ENCODE data around the gene IMP3. TPM values are rescaled to one million over a fixed set of nuclear protein-coding genes. Genes with fewer than 3 reads are reported as not detected.

IMP3 gene
- total RNA-seq, 1 experiment from 2014 or later, result 79.9 TPM

DNA sequence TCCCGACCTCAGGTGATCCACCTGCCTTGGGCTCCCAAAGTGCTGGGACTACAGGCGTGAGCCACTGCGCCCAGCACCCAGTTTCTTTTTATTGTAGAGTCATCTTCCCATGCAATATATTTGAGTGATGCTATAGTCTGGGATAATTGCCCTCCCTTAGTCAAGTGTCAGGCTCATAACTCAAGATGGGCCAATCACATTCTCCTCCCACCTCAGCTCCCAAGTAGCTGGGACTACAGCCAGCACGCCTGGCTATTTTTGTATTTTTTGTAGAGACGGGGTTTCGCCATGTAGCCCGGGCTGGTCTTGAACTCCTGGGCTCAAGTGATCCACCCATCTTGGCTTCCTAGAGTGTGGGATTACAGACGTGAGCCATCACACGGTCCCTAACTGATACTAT is 45.7 kb downstream of the IMP3 start:
- Histone ChIP-seq H3K27ac (ENCODE audit: low read depth, low read length) (no peak overlapping the region), H2AFZ (ENCODE audit: low read depth, low read length, poor library complexity, severe bottlenecking) (no peak overlapping the region), H3K36me3 (ENCODE audit: control insufficient read depth in 1 of 2, insufficient read depth in 2 of 2, low read length in 2 of 2) (peaks cover 0 to 10% of the 10 kb centered on the region in 2 experiments; a peak in 2 of 4 replicates), H3K9me3 (ENCODE audit: control insufficient read depth in 1 of 2, insufficient read depth in 1 of 2, low read depth in 1 of 2, low read length in 2 of 2) (no peaks in the 10 kb centered on the region), H3K4me2 (ENCODE audit: low read length) (no peak overlapping the region), H3K4me1 (ENCODE audit: control insufficient read depth in 1 of 2, insufficient read depth in 2 of 2, low read length in 2 of 2) (no peaks in the 10 kb centered on the region), H3K27me3 (ENCODE audit: insufficient read depth, low read length) (no peaks in the 10 kb centered on the region), H3K79me2 (ENCODE audit: insufficient read depth, low read length) (no peaks in the 10 kb centered on the region), H3K4me3 (replicated peaks in 1 of 2; ENCODE audit: low read depth in 1 of 2, low read length in 2 of 2) (no peak overlapping the region), H3K9me2 (ENCODE audit: insufficient read depth) (no peaks in the 10 kb centered on the region), H4K20me1 (ENCODE audit: insufficient read depth) (no peaks in the 10 kb centered on the region), H3K9ac (ENCODE audit: low read length) (no peak overlapping the region)
- ChIA-PET CTCF (interaction anchor here (0.6 kb wide), 1 partner anchor 44 kb away, joined by 3 read pairs; no protein-coding TSS in a partner anchor), POLR2A (no interaction called here), RAD21 (ENCODE audit: low non-redundant PET in 1 of 2, low total read pairs in 2 of 2, uncharacterized antibody in 2 of 2, unreplicated experiment in 2 of 2) (no interaction called here)
- TF ChIP-seq POLR2A (IDR thresholded peaks at IDR 0.05; ENCODE audit: borderline replicate concordance, extremely low read depth, insufficient read depth, insufficient read length) (no peak), SIN3A (IDR thresholded peaks at IDR 0.05; ENCODE audit: low read depth) (no peak), SP1 (IDR thresholded peaks at IDR 0.05; ENCODE audit: low read depth) (no peak), REST (IDR thresholded peaks at IDR 0.05; ENCODE audit: low read depth) (no peak), FOSL1 (IDR thresholded peaks at IDR 0.05; ENCODE audit: low read depth) (no peak), ELF1 (IDR thresholded peaks at IDR 0.05; ENCODE audit: borderline replicate concordance, low read depth) (no peak), POLR2AphosphoS5 (IDR thresholded peaks at IDR 0.05; ENCODE audit: low read depth, low read length) (no peak), YY1 (IDR thresholded peaks at IDR 0.05; ENCODE audit: extremely low read depth, insufficient replicate concordance, low read depth, low read length) (no peak), CEBPB (IDR thresholded peaks at IDR 0.05; ENCODE audit: low read depth) (no peak), ZNF274 (IDR thresholded peaks at IDR 0.05; ENCODE audit: low read depth, low read length) (no peak), JUND (IDR thresholded peaks at IDR 0.05) (no peak), CBX3 (IDR thresholded peaks at IDR 0.05; ENCODE audit: low read depth) (no peak), TCF7L2 (IDR thresholded peaks at IDR 0.05; ENCODE audit: borderline replicate concordance, extremely low read depth, insufficient read depth, insufficient read length) (no peak), ZBTB33 (IDR thresholded peaks at IDR 0.05; ENCODE audit: extremely low read depth, insufficient replicate concordance, low read length) (no peak), EZH2 (IDR thresholded peaks at IDR 0.05) (no peak), EGR1 (IDR thresholded peaks at IDR 0.05; ENCODE audit: low read depth) (no peak), RAD21 (IDR thresholded peaks at IDR 0.05; ENCODE audit: low read depth) (no peak)
- TF ChIP-seq, protein P1, sequence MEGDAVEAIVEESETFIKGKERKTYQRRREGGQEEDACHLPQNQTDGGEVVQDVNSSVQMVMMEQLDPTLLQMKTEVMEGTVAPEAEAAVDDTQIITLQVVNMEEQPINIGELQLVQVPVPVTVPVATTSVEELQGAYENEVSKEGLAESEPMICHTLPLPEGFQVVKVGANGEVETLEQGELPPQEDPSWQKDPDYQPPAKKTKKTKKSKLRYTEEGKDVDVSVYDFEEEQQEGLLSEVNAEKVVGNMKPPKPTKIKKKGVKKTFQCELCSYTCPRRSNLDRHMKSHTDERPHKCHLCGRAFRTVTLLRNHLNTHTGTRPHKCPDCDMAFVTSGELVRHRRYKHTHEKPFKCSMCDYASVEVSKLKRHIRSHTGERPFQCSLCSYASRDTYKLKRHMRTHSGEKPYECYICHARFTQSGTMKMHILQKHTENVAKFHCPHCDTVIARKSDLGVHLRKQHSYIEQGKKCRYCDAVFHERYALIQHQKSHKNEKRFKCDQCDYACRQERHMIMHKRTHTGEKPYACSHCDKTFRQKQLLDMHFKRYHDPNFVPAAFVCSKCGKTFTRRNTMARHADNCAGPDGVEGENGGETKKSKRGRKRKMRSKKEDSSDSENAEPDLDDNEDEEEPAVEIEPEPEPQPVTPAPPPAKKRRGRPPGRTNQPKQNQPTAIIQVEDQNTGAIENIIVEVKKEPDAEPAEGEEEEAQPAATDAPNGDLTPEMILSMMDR (IDR thresholded peaks at IDR 0.05 in 2 of 3, conservative IDR thresholded peaks at IDR 0.05 in 1 of 3; ENCODE audit: borderline replicate concordance in 1 of 3, insufficient read depth in 1 of 3, low read depth in 2 of 3, low read length in 2 of 3), result no peak
- TF ChIP-seq, protein P2, sequence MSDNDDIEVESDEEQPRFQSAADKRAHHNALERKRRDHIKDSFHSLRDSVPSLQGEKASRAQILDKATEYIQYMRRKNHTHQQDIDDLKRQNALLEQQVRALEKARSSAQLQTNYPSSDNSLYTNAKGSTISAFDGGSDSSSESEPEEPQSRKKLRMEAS (IDR thresholded peaks at IDR 0.05), result no peak
- TF ChIP-seq, protein P3, sequence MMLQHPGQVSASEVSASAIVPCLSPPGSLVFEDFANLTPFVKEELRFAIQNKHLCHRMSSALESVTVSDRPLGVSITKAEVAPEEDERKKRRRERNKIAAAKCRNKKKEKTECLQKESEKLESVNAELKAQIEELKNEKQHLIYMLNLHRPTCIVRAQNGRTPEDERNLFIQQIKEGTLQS (IDR thresholded peaks at IDR 0.05), result no peak
- intact Hi-C loops (cut with micrococcal nuclease), result no loop called here
- ATAC-seq (no peak), DNase-seq (ENCODE audit: low read depth, low spot score) (no peak)
- no TSS peak for BruUV-seq (replicated peaks)

All from HCT116 (cell line).